ENCODE measurements around the gene MIDN.

DNA sequence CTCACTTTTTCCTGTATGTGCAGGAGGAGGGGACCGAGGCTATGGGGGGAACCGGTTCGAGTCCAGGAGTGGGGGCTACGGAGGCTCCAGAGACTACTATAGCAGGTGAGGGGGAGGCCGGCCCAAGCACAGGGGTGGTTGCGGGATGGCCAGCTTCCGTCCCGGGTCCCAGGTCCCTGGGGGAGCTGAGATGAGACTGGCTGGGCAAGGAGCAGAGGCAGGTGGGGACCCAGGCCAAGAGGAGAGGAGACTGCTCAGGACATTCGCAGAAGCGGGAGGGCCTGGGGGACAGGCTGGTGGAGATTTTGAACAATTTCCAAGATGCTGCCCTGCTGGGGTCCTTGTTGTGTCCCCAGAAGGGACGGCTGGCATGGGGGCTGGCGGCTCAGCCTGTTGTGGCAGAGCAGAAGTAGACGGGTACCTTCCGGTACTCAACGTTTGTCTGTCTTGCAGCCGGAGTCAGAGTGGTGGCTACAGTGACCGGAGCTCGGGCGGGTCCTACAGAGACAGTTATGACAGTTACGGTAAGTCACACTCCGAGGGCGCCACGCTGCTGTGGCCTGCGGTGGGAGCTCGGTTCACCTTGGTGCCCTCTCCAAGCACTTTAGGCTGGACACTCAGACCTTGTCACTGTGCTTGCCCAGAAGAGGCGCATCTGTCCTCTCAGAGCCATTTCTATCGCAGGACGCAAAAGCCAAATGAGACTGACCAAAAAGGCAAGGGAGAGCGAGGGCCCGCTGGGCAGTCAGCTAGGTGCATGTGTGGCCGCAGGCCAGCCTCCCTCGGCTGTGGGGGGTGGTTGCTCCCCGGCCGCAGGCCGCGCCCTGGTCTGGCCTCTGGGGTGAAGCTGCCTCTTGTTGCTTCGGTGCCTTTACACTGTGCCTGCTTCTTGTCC is 23.4 kb downstream of the MIDN start:
- TF ChIP-seq EZH2 (IDR thresholded peaks at IDR 0.05; ENCODE audit: insufficient read depth, poor library complexity, severe bottlenecking) = no peak
- TF ChIP-seq EZH2phosphoT487 (IDR thresholded peaks at IDR 0.05; ENCODE audit: insufficient read depth, low read depth) = no peak

All from GM23248 (cell line).